A204.1 (cell line): ENCODE data around the gene TNNT1.

ENCODE experiments used
- FAIRE-seq: peaks from 2 replicates; lab custom pipeline; 2012; peaks lifted over from hg19 to GRCh38; lab: Jason Lieb, UNC

The TNNT1 gene

DNA sequence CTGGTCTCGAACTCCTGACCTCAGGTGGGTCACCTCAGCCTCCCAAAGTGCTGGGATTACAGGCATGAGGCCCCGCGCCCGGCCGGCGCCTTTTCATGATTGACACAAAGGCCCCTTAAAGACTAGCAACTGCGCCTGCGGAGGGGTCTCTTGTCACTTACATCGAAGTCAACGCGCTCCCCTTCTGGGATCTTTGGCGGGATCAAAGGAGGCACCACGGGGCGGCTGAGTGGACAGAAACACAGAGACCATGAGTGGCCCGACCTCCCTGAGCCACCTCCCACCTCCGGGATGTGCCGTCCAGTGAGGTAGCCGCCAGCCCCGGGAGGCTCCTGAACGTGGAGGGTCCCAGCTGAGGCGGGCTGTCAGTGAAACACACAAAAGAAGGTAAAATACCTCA is 7.3 kb downstream of the TNNT1 start:
- FAIRE-seq = no peak

DNA sequence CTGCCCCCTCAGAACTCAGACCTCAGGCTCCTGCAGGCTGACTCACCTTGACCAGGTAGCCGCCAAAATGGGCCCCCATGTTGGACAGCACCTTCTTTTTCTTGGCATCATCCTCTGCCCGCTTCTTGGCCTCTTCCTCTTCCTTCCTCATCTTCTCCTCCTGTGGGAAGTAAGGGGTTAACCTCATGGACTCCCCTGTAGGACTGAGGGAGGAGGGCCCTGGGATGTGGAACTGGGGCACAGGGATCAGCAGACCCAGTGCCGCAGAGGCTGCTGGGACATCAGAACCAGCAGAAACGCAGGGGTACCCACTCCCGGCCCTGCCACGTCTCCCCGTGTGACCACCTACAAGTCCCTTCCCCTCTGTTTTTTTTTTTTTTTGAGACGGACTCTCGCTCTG is 11.1 kb downstream of the TNNT1 start:
- FAIRE-seq = no peak

DNA sequence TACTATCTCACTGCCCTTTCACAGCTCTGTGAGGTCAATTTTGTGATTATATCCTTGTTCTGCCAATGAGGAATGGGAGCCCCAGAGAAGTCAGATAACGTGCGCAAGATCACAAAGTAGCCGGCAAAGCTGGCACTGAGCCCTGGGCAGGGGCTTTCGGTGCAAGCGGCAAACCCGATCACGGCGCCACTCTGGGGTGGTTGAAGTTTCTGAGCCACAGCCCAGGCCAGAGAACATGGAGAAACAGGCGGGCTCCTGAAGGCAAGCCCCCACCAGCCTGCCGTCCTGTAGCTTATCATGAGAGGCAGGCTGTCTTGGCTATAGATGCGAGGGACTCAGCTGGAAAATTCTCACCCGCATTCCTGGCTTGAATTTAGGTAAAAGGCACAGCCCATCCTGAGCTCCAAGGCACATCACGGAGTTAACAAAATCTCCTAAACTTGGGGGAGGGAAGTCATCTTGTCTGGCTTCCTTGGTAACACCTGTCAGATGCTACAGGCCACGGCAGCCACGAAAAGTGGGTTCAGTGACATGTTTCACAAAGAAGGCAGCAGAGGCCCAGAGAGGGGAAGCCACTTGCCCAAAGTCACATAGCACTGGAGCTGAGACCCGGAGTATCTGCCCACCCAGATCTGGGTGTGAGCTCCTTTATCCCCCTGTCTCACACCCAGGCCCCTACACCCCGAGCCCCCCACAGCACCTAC is 12.5 kb downstream of the TNNT1 start:
- FAIRE-seq = no peak

DNA sequence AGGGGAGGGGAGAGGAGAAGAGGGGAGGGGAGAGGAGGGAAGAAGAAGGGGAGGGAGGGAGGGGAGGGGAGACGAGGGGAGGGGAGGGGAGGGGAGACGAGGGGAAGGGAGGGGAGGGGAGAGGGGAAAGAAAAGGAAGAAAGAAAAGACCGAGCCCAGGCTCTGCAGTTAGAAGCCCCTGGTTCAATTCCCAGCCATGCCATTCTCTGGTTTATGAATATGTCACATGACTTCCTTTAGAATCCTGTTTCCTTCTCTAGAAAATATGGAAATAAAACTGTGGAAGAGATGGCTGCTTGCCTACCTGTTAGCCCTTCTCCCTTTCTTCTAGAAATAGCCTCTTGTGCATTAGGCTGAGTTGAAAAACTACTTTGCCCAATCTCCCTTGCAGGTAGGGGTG is 14.3 kb downstream of the TNNT1 start:
- no peak for FAIRE-seq

DNA sequence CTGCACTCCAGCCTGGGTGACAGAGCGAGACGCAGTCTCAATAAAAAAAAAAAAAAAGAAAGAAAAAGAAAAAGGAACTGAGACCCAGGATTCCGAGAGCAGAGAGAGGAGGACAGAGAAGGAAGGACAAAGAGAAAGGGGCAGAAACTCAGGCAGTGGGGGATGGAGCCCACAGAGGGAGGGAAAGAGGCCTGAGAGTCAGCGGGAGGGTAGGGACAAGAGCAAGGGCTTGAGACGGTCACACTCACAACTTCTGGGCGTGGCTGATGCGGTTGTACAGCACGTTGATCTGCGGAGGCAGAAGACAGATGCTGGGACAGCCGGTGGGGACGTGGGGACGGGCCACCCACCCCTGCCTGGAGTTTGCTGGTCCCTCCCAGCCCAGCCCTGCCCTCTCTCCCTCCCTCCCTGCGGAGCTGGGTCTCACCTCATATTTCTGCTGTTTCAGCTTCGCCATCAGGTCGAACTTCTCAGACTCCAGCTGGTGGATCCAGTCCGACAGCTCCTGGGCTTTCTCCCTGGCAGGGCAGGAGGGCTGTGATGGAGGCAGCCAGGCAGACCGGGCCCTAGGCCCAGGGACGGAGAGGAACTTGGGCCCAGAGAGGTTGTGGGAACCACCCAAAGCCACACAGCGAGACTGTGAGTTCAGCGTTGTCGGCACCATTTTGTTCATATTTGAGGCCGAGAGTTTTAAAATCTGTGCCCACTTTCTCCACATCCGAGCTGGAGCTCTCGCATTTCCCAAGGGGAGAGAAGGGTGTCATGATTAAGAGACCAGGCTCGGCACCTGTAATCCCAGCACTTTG is 15.2 kb downstream of the TNNT1 start:
- no peak for FAIRE-seq

DNA sequence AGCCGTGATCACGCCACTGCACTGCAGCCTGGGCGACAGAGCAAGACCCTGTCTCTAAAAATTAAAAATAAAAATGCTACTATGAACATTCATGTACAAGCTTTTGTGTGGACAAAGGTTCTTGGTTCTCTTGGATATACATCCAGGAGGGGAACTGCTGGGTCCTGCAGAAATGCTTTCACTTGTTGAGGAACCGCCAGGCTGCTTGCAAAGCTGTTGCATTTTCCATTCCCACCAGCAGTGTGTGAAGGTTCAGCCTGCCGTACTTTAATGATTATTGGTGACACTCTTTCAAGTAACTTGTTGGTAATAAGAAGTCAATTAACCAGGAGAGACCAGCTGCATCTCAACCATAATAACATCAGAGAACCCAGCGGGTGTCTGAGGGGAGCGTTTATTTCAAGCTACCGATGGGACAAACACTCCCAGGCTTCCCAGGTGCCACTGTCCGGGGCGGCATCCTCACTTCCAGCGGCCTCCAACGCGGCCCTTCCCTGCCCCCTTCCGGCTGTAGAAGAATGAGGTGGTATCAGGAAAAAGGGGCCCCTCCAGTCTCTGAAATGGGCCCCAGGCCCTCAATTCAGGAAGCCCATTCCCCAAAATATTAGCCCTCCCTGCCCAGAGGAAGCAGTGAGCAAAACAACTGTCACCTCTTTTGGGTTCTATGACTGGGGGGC is 16.4 kb downstream of the TNNT1 start:
- FAIRE-seq = no peak

DNA sequence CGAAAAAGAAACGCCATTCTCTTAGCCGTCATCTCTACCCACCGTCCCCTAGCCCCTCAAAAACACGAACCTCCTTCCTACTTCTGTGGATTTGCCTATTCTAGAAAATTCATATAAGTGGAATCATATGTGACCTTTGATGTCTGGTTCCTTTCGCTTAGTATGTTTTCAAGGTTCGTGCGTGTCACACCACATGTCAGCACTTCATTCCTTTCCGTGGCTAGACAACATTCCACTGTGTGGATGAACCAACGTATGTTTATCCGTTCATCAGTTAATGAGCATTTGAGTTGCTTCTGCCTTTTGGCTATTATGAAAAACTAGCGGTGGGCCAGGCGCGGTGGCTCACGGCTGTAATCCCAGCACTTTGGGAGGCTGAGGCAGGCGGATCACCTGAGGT is 17.6 kb downstream of the TNNT1 start:
- no peak for FAIRE-seq

DNA sequence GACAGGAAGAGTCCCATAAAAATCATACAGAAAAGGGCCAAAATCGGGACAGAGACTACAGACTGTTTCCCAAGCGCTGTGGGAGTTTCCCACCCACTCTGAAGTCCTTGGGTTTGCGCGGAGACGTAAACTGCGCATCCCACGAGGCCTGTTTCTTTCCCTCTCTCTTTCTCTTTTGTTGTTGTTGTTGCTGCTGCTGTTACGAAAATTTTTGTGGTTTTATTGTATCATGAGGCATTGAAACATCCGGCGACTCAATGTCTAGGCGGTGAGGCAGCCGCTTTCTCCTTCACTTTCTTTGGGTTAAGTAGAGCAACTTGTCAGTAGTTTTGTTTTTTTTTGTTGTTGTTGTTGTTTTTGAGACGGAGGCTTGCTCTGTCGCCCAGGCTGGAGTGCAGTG is 30.0 kb downstream of the TNNT1 start:
- FAIRE-seq = no peak

DNA sequence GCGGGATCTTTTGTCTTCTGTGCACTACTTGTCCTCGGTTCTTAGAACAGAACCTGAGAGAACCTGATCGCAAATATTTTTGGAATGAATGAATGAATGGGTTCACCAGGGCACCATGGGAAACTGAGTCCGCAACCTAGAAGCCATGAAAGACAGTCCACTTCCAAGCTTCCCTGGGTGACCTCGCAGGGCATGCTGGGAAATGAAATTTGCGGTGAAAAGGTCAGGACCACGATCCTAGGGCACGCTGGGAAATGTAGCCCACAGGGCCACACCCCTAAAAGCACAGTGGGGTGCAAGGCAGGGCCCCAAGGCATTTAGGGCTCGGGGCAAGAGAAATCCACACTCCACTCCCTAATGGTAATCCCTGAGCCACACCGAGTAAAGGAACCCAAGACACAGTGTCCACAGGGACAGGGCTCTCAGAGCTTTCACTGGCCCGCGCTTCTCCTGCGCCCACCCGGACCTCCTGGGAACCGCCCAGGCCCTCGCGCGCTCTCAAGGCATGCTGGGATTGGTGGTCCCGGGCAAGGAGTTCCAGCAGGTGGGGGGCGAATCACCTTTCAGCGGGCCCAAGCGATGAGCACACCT is 30.5 kb downstream of the TNNT1 start:
- no peak for FAIRE-seq

DNA sequence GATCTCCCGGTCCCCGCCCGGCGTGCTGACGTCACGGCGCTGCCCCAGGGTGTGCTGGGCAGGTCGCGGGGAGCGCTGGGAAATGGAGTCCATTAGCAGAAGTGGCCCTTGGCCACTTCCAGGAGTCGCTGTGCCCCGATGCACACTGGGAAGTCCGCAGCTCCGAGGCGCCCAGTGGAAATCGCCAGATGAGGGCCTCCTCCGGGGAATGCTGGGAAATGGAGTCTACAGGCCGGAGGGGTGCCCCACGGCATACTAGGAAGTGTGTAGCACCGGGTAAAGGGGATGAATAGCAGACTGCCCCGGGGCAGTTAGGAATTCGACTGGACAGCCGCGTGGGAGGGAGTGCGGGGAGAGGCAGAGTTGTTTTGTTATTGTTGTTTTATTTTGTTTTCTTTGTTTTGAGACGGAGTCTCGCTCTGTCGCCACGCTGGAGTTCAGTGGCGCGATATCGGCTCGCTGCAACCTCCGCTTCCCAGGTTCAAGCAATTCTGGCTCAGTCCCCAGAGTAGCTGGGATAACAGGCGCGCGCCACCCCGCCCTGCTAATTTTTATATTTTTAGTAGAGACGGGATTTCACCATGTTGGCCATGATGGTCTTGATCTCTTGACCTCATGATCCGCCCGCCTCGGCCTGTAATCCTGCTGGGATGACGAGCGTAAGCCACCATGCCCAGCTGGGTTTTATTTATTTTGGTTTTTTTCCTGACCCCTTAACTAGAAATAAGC is 31.2 kb downstream of the TNNT1 start:
- FAIRE-seq = peak; percentile 91

DNA sequence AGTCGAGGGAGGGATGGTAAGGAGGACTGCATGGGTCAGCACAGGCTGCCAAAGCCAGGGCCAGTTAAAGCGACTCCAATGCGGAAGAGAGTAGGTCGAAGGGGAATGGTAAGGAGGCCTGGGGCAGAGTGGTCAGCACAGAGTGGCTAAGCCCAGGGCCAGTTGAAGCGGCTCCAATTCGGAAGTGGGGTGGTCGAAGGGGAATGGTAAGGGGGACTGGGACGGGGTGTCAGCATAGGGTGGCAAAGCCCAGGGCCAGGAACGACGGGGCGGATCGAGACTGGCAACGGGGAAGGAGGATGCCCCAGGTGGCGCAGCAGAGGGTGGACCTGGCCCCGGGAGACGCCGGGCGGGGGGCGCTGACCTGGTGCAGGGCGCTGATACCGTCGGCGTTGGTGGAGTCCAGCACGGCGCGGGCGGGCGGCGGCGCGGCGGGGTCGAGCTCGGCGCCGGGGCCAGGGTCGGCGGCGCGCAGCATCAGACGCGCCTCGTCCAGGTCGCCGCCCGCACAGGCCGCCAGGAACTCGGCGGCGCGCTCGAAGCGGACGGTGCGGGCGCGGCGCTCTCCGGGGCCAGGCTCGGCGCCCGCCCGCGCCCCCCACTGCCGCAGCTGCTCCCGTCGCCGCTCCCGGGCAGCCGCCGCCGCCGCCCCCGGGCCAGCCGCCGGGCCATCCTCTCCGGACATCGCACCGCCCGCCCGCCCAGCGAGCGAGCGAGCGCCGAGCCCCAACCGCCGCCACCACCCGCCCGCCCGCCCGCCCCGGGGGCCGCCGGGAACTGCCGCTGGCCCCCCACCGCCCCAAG is 31.9 kb downstream of the TNNT1 start, which contains the start of gene PPP1R12C:
Gene PPP1R12C, minus strand, starts transcription at position 779 of the 804 bp plus-strand sequence. Its CDS starts 94 bp downstream, at position 685.
- FAIRE-seq = no peak

DNA sequence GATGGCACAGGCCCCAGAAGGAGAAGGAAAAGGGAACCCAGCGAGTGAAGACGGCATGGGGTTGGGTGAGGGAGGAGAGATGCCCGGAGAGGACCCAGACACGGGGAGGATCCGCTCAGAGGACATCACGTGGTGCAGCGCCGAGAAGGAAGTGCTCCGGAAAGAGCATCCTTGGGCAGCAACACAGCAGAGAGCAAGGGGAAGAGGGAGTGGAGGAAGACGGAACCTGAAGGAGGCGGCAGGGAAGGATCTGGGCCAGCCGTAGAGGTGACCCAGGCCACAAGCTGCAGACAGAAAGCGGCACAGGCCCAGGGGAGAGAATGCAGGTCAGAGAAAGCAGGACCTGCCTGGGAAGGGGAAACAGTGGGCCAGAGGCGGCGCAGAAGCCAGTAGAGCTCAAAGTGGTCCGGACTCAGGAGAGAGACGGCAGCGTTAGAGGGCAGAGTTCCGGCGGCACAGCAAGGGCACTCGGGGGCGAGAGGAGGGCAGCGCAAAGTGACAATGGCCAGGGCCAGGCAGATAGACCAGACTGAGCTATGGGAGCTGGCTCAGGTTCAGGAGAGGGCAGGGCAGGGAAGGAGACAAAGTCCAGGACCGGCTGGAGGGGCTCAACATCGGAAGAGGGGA is 32.7 kb downstream of the TNNT1 start:
- no peak for FAIRE-seq

DNA sequence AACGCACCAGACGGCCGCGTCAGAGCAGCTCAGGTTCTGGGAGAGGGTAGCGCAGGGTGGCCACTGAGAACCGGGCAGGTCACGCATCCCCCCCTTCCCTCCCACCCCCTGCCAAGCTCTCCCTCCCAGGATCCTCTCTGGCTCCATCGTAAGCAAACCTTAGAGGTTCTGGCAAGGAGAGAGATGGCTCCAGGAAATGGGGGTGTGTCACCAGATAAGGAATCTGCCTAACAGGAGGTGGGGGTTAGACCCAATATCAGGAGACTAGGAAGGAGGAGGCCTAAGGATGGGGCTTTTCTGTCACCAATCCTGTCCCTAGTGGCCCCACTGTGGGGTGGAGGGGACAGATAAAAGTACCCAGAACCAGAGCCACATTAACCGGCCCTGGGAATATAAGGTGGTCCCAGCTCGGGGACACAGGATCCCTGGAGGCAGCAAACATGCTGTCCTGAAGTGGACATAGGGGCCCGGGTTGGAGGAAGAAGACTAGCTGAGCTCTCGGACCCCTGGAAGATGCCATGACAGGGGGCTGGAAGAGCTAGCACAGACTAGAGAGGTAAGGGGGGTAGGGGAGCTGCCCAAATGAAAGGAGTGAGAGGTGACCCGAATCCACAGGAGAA is 33.5 kb downstream of the TNNT1 start:
- FAIRE-seq = no peak

DNA sequence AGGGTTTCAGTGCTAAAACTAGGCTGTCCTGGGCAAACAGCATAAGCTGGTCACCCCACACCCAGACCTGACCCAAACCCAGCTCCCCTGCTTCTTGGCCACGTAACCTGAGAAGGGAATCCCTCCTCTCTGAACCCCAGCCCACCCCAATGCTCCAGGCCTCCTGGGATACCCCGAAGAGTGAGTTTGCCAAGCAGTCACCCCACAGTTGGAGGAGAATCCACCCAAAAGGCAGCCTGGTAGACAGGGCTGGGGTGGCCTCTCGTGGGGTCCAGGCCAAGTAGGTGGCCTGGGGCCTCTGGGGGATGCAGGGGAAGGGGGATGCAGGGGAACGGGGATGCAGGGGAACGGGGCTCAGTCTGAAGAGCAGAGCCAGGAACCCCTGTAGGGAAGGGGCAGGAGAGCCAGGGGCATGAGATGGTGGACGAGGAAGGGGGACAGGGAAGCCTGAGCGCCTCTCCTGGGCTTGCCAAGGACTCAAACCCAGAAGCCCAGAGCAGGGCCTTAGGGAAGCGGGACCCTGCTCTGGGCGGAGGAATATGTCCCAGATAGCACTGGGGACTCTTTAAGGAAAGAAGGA is 34.4 kb downstream of the TNNT1 start:
- no peak for FAIRE-seq

DNA sequence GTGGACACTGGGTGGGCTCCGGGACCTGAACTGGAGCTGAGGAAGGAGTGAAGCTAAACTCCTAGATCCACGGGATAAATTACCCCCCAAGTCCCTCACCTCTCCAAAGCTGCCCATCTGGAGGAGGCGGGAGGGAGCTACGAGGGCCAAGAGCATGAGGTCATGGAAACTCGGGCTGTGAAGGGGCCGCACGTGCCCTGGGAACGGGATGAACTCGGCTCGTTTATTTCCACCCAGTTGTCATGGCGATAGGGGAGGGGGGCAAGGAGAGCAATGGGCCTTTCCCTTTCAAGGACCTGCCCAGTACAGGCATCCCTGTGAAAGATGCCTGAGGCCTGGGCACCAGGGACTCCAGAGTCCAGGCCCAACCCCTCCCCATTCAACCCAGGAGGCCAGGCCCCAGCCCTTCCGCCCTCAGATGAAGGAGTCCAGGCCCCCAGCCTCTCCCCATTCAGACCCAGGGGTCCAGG is 35.4 kb downstream of the TNNT1 start:
- no peak for FAIRE-seq

DNA sequence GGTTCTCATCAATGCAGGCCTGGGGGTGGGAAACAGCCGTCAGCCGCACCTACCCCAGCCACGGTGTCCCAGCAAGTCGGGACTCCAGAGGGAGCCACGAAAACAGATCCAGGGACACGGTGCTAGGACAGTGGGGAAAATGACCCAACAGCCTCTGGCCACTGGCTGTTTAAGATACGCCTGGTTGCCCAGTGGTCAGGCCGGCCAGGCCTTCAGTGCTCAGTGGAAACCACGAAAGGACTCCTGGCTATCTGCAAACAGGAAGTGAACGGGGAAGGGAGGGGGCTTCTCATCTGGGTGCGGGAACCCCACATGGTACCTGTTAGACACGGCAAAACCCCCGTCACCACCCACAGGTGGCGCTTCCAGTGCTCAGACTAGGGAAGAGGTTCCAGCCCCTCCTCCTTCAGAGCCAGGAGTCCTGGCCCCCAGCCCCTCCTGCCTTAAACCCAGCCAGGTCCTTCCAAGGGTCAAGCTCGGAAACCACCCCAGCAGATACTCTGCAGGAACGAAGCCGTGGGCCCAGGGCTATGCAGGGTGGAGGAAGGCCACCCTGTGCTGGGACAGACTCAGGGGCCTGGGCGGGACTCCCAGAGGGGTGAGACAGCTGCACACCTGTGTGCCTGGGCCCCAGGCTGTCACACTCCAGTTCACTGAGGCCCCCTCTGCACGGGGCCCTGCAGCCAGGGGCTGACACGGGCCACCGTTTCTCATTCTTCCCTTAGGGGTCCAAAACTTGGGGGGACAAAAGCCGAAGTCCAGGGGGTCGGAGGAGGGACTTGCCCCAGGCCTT is 36.0 kb downstream of the TNNT1 start:
- FAIRE-seq = no peak

DNA sequence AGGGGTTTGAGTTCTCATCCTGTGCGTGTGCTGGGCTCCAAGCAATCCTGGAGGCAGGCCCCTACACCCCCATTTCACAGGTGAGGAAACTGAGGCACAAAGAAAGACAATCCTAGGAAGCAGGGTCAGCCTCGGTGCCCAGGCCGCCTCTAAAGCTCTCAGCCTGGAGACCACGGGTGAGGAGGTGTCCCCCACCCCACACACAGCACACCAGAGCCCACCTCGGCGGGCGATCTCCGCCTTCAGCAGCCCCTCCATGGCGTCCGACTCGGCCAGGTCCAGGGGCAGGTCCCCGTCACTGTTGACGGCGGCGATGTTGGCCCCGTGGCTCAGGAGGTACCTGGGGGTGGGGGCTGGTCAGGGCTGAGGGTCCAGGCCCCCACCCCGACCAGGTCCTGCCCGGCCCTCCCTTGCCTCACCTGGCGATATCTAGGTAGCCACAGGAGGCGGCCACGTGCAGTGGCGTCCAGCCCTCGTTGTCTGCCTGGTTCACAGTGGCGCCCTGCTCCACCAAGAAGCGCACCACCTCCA is 36.7 kb downstream of the TNNT1 start:
- FAIRE-seq = no peak

DNA sequence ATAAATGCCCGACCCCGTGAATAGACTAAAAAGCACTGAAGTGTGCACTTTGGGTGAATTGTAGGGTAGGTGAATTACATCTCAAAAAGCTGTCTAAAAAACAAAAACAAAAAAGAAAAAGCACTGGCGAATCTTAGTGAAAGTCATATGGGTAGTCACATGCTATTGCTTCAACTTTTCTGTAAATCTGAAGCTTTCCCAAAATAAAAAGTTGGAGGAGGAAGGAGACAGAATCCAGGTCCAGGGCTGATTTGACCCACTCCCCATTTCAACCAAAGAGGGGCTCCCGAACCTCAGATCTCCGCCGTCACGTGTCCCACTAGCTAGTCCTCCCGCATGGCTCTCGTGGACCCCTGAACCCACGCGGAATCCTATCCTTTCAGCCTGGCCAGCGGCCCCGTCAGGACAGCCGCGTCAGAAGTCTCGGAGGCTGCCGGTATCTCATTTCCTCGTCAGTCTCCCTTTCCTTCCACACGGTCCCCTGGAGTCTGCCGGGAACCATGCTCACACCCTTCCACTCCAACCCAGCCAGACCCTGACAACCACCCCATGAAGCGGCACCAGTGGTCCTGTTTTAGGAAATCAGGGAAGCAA is 37.7 kb downstream of the TNNT1 start:
- FAIRE-seq = no peak
